DMS79 treated with DMSO at 0.1 percent for 48 hours (cell line): ENCODE data around the gene C1QTNF5.

ENCODE experiments used
- DNase-seq: peaks from one replicate; lab custom pipeline; 2025; lab: John Stamatoyannopoulos, UW

The C1QTNF5 gene

GRCh38 chr11:119295178-119295577 lies 45.5 kb downstream of the C1QTNF5 start:
- DNase-seq = no peak

GRCh38 chr11:119293461-119293860 lies 47.2 kb downstream of the C1QTNF5 start:
- no peak for DNase-seq

- DNase-seq = no peak
Observed at GRCh38 chr11:119290894-119291497, 49.7 kb downstream of the C1QTNF5 start.
